ENCODE measurements around the gene ADAMTS15. TPM values are rescaled to one million over a fixed set of nuclear protein-coding genes. Genes with fewer than 3 reads are reported as not detected.
A peak's percentile ranks its signal among the peaks of the same experiment; 100 is the strongest.

ADAMTS15 gene
- total RNA-seq, 6 donors from 2014 or later = 2.5 to 23.0 (median 7.2) TPM

- 91 to 94% methylated on average over 6 of the region's 7 CpGs for WGBS, 2 donors
- H3K36me3 ChIP-seq = peaks cover 0 to 27% (median 12%) of the 10 kb centered on the region in 4 donors
- no peak overlapping the region for H3K4me3 ChIP-seq
- no peak for DNase-seq
- H3K27me3 ChIP-seq = no peaks in the 10 kb centered on the region
- peaks cover 0 to 7% (median 0%) of the 10 kb centered on the region in 4 donors for H3K4me1 ChIP-seq
- H3K9me3 ChIP-seq = no peaks in the 10 kb centered on the region
- ATAC-seq (ENCODE audit: low FRiP score in 2 of 2) = no peak
- no peak overlapping the region for H3K27ac ChIP-seq
- TF ChIP-seq POLR2AphosphoS5 (IDR thresholded peaks at IDR 0.05) (no peak), EP300 (IDR thresholded peaks at IDR 0.05) (no peak), CTCF (IDR thresholded peaks at IDR 0.05) (no peak), POLR2A (IDR thresholded peaks at IDR 0.05) (no peak)
Measured at GRCh38 chr11:130472434-130472961, 24.1 kb downstream of the ADAMTS15 start.

DNA sequence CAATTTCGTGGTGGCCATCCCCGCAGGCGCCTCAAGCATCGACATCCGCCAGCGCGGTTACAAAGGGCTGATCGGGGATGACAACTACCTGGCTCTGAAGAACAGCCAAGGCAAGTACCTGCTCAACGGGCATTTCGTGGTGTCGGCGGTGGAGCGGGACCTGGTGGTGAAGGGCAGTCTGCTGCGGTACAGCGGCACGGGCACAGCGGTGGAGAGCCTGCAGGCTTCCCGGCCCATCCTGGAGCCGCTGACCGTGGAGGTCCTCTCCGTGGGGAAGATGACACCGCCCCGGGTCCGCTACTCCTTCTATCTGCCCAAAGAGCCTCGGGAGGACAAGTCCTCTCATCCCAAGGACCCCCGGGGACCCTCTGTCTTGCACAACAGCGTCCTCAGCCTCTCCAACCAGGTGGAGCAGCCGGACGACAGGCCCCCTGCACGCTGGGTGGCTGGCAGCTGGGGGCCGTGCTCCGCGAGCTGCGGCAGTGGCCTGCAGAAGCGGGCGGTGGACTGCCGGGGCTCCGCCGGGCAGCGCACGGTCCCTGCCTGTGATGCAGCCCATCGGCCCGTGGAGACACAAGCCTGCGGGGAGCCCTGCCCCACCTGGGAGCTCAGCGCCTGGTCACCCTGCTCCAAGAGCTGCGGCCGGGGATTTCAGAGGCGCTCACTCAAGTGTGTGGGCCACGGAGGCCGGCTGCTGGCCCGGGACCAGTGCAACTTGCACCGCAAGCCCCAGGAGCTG, 24.8 kb downstream of the ADAMTS15 start:
- DNase-seq = peak in 1 of 2 donors; percentile 84

DNA sequence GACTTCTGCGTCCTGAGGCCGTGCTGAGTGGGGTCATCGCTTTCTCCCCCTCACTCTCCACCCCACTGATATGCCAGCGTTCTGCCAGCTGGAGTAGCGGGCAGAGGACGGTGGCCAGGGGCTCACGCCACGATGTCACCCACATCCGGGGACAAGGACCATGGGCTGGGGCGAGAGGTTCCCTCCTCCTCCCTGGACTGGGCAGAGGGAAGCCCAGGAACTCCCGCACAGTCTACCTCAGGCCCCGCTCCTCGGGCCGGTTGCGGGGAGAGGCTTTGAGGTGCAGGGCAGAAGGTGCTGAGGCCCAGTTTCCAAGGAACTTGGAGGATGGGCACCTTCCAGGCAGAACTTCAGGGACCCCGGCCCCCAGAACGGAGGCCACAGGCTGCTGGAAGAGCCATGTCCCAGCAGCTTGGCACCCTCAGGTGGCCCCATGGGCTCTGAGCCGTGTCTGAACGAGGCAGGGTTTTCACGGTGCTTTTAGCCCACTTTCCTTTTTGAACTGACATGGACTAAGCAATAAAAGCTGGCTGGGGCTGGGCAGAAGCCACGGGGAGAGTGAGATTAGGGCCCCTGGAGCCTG, 25.4 kb downstream of the ADAMTS15 start:
- DNase-seq (no peak), ATAC-seq (ENCODE audit: low FRiP score in 2 of 2) (no peak)
- Histone ChIP-seq H3K27ac (no peak overlapping the region), H3K9me3 (no peaks in the 10 kb centered on the region), H3K4me1 (peaks cover 2 to 18% (median 5%) of the 10 kb centered on the region in 4 donors), H3K4me3 (no peak overlapping the region), H3K36me3 (peaks cover 0 to 27% (median 12%) of the 10 kb centered on the region in 4 donors), H3K27me3 (no peaks in the 10 kb centered on the region)
- WGBS, 2 donors = 91 to 93% methylated on average over 2 to 21 of the region's 21 CpGs
- TF ChIP-seq EP300 (IDR thresholded peaks at IDR 0.05) = no peak
- no peak for TF ChIP-seq POLR2AphosphoS5 (IDR thresholded peaks at IDR 0.05)
- no peak for TF ChIP-seq POLR2A (IDR thresholded peaks at IDR 0.05)

More for the DNA sequence above, 24.8 kb downstream of the ADAMTS15 start:
- 92 to 96% methylated on average over 16 to 41 of the region's 52 CpGs for WGBS, 2 donors
- Histone ChIP-seq H3K27me3 (no peaks in the 10 kb centered on the region), H3K4me3 (no peak overlapping the region), H3K27ac (no peak overlapping the region), H3K36me3 (peaks cover 0 to 27% (median 12%) of the 10 kb centered on the region in 4 donors), H3K9me3 (no peaks in the 10 kb centered on the region), H3K4me1 (peaks cover 0 to 12% (median 2%) of the 10 kb centered on the region in 4 donors)
- TF ChIP-seq CTCF (IDR thresholded peaks at IDR 0.05) = no peak
- ATAC-seq (ENCODE audit: low FRiP score in 2 of 2) = no peak

DNA sequence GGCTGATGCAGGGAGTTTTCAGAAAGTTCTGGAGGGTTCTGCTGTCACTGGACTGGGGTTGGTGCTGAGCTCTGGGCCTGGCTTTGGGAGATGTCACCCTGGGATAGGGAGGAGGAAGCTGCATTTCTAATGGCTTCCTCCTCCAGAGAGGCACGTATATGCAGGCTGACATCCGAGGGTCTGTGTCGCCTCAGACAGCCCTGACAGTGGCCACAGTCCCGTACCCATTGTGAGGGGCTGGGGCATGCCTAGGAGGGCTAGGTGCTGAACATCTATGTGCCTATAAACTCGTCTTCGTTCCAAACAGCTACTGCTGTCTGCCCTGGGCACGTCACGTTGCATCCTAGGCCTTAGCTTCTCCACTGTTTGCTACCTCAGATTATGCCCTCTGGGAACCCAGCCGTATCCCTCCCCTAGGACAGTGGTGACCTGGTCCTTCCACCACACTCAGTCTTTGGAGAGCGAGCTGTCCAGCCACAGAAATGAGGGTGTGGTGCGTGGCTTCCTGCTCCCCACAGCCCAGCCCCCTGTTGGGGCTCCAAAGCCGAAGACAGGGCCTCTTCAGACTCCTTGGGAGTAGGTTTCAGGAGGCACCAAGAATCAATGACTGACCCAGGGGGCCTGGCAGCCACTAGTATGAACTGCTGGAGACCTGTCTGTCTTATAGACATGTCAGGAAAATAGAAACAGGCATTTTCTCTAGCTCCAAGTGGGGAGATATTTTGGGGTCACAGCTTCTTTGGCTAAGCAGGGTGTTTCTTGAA, 26.4 kb downstream of the ADAMTS15 start:
- Histone ChIP-seq H3K9me3 (no peaks in the 10 kb centered on the region), H3K27me3 (no peaks in the 10 kb centered on the region), H3K4me1 (peaks cover 3 to 23% (median 8%) of the 10 kb centered on the region in 4 donors), H3K4me3 (no peak overlapping the region), H3K27ac (peak overlapping the region in 1 of 4 donors; percentile 23), H3K36me3 (peaks cover 0 to 27% (median 12%) of the 10 kb centered on the region in 4 donors)
- ATAC-seq (ENCODE audit: low FRiP score in 2 of 2) (no peak), DNase-seq (no peak)
- WGBS, 2 donors = 83 to 86% methylated on average over 6 to 11 of the region's 12 CpGs
- TF ChIP-seq CTCF (IDR thresholded peaks at IDR 0.05) (no peak), EP300 (IDR thresholded peaks at IDR 0.05) (no peak), POLR2AphosphoS5 (IDR thresholded peaks at IDR 0.05) (no peak), POLR2A (IDR thresholded peaks at IDR 0.05) (no peak)

Data from upper lobe of left lung (tissue), 6 donors.